Hippocampal formation (tissue), 2 donors: ENCODE measurements around the gene PFN3.
"Not testable (repeated sequence)": the region's sequence is repeated elsewhere in the genome, so short reads cannot be mapped to it uniquely, and the experiment has no call there.

Source experiments
- DNase-seq, 2 donors: peaks; one replicate each; lab custom pipeline; 2025; lab: John Stamatoyannopoulos, UW

Gene PFN3

GRCh38 chr5:177425801-177426565, 25.5 kb upstream of the PFN3 start:
- peak; percentile 100 for DNase-seq

- DNase-seq, result no peak
These were observed 24.8 kb upstream of the PFN3 start for GRCh38 chr5:177425196-177425800.

GRCh38 chr5:177423671-177424070, 23.2 kb upstream of the PFN3 start:
- DNase-seq, result no peak

- DNase-seq, result no peak
These were observed 20.8 kb upstream of the PFN3 start for GRCh38 chr5:177421062-177421798.

- not testable (repeated sequence) for DNase-seq
These were observed 20.0 kb upstream of the PFN3 start for GRCh38 chr5:177420472-177420871.

- no peak for DNase-seq
These were observed 18.6 kb upstream of the PFN3 start for GRCh38 chr5:177419046-177419445.

GRCh38 chr5:177417081-177417480, 16.6 kb upstream of the PFN3 start:
- not testable (repeated sequence) for DNase-seq

- no peak for DNase-seq
These were observed 14.0 kb upstream of the PFN3 start for GRCh38 chr5:177414481-177414880.

- DNase-seq, result no peak
These were observed 12.3 kb upstream of the PFN3 start for GRCh38 chr5:177412603-177413233.

- no peak for DNase-seq
These were observed 10.1 kb upstream of the PFN3 start for GRCh38 chr5:177410575-177410974.

GRCh38 chr5:177409043-177409801, 8.8 kb upstream of the PFN3 start, which contains the start of gene F12:
Gene F12, minus strand, starts transcription at chr5:177409564. Its CDS starts 37 bp downstream, at chr5:177409527.
- DNase-seq, result no peak

- no peak for DNase-seq
These were observed 5.3 kb upstream of the PFN3 start for GRCh38 chr5:177405805-177406204.

GRCh38 chr5:177405312-177405711, 4.9 kb upstream of the PFN3 start:
- DNase-seq, result no peak

GRCh38 chr5:177404641-177405179, 4.2 kb upstream of the PFN3 start:
- no peak for DNase-seq

- DNase-seq, result peak; percentile 45 to 50
These were observed 3.6 kb upstream of the PFN3 start for GRCh38 chr5:177403792-177404640.

- no peak for DNase-seq
These were observed 2.8 kb upstream of the PFN3 start for GRCh38 chr5:177403102-177403791.

GRCh38 chr5:177402271-177403043, 2.0 kb upstream of the PFN3 start:
- DNase-seq, result no peak

- DNase-seq, result no peak
These were observed 2.5 kb downstream of the PFN3 start for GRCh38 chr5:177397875-177398390.

GRCh38 chr5:177396807-177397206, 3.7 kb downstream of the PFN3 start:
- no peak for DNase-seq
